ENCODE data around the gene ID1.
"Not testable (repeated sequence)": the region's sequence is repeated elsewhere in the genome, so short reads cannot be mapped to it uniquely, and the experiment has no call there.

ID1 gene

DNA sequence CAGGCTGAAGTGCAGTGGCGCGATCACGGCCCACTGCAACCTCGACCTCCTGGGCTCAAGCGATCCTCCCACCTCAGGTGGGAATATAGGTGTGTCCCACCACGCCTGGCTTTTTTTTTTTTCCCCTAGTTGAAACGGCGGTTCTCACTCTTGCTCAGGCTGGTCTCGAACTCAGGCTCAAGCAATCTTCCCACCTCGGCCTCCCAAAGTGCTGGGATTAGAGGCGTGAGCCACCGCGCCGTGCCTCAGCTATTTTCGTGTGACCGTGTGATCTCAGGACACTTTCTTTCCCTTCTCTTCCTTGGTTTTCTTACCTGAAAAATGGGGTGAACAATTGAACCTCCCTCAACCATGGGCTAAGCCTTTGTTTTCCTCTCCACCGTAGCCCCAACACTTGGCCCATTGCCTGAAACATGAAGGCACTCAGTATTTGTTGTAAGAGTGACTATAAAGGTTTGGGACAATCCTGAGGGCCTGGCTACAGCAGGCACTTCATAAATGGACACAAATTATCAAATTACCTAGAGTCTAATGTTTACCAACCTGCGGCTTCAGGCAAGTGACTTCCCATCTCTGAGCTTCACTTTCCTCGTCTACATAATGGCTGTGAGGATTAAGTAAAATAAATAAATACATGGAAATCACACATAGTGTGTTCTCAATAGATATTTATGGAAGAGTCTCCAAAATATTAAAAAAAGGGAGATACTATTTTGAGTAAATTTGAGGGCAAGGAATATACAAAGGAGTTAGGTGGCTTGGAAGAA lies 31.4 kb upstream of the ID1 start:
- DNase-seq, result no peak

- not testable (repeated sequence) for DNase-seq
Observed at GRCh38 chr20:31574986-31575385, 30.1 kb upstream of the ID1 start.

DNA sequence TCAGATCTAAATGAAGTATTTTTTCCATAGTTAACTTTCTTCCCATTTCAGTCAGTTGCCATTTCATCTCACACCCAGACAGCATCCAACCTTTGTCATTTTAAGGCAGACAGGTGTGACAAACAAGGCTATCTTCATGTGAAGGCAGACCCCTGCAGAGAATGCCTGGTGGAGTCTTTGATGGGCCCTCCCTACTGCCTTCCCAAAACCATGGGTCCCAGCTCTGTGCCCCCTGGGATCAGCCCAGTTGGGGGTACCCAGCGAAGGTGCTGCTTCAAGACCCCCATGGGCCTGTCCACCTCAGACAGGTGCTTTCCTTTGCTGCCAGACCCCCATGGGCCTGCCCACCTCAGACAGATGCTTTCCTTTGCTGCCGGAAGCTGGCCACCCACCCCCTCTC lies 28.3 kb upstream of the ID1 start:
- no peak for DNase-seq

GRCh38 chr20:31577194-31577593 lies 27.9 kb upstream of the ID1 start:
- DNase-seq, result no peak

DNA sequence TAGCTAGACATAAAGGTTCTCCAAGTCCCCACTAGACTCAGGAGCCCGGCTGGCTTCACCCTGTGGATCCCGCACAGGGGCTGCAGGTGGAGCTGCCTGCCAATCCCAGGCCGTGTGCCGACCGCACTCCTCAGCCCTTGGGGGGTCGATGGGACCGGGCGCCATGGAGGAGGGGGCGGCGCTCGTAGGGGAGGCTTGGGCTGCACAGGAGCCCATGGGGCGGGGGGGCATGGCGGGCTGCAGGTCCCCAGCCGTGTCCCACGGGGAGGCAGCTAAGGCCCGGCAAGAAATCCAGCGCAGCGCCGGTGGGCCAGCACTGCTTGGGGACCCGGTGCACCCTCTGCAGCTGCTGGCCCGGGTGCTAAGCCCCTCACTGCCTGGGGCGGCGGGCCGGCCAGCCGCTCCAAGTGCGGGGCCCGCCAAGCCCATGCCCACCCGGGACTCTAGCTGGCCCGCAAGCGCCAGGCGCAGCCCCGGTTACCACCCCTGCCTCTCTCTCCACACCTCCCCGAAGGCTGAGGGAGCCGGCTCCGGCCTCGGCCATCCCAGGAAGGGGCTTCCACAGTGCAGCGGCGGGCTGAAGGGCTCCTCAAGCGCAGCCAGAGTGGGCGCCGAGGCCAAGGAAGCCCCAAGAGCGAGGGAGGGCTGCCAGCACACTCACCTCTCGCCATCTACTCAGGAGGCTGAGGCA lies 26.5 kb upstream of the ID1 start:
- DNase-seq, result no peak

- no peak for DNase-seq
Observed at GRCh38 chr20:31579245-31579644, 25.8 kb upstream of the ID1 start.

DNA sequence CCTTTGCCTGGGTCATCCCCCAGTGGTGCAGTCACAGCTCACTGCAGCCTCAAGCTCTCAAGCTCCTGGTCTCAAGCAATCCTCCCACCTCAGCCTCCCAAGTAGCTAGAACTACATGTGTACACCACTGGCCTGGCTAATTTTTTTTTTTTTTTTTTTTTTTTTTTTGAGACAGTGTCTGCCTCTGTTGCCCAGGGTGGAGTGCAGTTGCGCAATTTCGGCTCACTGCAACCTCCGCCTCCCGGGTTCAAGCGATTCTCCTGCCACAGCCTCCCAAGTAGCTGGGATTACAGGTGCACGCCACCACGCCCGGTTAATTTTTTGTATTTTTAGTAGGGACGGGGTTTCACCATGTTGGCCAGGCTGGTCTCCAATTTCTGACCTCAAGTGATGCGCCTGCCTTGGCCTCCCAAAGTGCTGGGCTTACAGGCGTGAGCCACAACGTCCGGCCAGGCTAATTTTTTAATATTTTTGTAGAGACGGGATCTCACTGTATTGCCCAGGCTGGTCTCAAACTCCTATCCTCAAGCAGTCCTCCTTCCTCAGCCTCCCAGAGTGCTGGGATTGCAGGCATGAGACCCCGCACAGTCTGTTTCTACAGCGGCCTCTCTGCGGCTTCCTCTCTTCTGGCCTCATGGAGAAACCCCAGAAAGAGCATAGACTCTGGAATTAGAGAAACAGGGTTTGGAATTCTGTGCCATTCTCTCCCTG lies 25.0 kb upstream of the ID1 start:
- not testable (repeated sequence) for DNase-seq

GRCh38 chr20:31580706-31581105 lies 24.4 kb upstream of the ID1 start:
- DNase-seq, result no peak

DNA sequence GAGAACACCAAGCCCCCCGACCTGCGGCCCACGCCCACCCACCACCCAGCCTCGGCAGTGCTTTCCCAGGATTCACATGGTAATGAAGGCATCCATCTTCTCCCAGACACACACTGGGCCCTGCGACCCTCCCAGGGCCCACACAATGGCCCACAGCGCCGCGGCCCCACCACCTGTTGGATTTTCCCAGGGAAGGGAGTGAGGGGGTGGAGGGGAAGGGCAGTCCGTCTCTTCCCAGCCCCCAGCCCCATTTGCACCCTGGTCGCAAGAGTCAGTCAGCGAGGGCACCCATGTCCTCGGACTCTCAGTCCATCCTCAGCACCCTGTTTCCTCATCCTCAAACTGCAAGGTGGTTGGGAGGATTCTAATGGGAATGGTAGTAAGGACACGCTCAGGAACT lies 23.7 kb upstream of the ID1 start:
- no peak for DNase-seq

GRCh38 chr20:31587545-31588389 lies 17.3 kb upstream of the ID1 start:
- DNase-seq, result no peak

DNA sequence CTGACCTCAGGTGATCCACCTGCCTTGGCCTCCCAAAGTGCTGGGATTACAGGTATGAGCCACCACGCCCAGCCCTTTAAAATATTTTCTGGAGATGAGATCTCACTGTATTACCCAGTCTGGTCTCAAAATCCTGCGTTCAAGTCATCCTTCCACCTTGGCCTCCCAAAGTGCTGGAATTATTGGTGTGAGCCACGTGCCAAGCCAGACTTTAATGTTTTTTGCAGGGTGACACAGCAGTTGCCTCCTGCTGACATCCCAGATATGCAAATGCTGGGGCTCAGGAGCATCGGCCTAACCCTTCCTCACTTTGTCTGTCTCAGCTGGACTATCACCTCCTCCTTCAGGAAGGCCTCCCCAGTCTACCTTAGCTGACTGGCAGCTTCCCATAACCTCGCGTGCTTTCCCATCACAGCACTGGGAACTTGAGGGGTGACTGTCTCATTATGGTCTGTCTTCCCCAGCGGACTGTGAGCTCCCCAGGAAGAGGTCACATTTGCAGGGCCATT lies 14.3 kb upstream of the ID1 start:
- DNase-seq, result no peak

DNA sequence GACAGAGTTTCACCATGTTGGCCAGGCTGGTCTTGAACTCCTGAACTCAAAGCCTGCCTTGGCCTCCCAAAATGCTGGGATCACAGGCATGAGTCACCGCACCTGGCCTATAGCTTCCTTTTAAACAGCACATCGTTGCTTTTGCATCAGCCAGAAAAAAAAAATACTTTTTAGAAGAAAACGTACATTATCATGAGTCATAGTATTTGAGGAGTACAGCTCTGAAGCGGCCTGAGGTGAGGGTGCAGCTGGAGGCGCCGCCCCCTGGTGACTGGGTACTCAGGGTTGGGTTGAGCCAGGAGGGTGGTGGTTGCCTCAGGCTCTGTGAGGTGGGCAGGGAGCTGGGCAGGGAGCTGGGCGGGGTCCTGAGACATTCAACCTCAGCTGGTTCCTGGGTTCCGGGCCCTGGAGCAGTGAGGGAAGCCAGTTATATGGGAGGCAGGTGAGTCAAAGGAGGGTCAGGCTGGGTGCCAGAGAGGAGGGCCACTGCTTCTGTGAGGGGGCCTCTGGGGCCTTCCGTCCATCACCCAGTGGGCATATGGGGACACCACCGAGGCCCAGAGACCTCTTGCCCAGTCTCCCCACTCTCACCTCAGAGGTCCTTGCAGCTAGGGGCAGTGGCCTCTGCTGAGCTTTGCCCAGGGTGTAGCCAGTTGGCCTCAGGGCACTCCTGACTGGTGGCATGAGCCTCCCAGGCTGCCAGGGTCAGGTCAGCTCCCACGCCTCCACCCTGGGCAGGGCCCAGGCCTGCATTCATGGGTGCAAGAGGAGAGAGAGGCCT lies 11.7 kb upstream of the ID1 start:
- DNase-seq, result no peak

GRCh38 chr20:31594002-31594557 lies 11.0 kb upstream of the ID1 start:
- no peak for DNase-seq

DNA sequence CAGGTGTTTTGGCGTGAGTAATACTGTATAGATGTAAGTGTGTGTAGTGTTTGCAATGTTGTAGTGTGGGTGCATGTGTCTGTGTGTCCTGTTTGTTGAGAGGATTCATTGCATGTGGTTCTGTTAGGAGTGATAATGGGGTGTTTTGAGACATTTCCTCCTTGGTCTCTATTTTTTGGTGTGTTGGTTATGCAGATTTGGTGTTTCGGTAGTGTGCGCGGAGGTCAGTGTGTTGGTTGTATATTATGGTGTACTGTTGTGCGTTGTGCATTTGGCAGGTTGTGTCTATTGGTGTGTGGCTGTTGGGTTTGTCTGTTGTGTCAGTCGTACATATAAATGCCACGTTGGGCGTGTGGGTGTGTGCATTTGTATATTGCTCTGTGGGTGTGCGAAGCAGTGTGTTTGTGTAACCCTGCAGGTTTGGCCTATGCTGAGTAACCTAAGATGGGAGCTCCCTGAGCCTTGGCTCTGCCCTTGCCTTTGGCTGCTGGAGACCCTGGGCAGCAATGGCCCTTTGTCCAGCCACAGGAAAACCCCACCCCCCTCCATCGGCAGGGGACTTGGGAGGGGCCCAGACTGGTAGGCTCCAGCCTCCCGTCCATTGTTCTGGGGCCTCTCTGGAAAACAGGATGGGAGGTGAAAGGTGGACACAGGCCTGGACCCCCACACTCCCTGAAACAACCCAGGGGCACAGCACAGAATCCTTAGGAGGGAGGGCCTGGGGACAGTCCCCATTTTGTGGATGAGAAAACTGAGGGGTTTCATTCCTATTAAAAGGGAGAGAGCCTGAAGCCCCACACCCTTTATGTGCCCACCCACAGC lies 10.3 kb upstream of the ID1 start:
- no peak for DNase-seq

DNA sequence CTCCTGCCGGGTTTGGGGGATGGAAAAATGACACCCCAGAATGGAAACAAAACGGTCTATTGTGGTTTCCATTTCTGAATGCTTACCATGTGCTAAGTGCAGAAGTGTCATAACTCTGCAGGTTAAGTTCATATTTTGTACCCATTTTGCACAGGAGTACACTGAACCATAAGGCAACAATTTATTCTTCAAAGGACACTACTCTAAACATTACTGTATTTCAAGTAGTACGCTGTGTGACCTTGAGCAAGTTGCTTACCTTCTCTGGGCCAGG lies 9.8 kb upstream of the ID1 start:
- DNase-seq, result no peak

GRCh38 chr20:31595654-31596411 lies 9.3 kb upstream of the ID1 start:
- DNase-seq, result no peak

DNA sequence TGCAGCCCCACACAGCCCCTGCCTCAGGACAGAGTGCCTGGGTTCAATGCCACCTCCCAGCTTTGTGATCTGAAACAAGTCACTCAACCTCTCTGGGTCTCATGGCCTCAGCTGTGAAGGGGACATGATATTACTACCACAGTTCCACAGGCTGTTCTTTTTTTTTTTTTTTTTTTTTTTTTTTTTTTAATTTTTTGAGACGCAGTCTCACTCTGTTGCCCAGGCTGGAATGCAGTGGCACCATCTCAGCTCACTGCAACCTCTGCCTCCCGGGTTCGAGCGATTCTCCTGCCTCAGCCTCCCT lies 8.7 kb upstream of the ID1 start:
- DNase-seq, result not testable (repeated sequence)

DNA sequence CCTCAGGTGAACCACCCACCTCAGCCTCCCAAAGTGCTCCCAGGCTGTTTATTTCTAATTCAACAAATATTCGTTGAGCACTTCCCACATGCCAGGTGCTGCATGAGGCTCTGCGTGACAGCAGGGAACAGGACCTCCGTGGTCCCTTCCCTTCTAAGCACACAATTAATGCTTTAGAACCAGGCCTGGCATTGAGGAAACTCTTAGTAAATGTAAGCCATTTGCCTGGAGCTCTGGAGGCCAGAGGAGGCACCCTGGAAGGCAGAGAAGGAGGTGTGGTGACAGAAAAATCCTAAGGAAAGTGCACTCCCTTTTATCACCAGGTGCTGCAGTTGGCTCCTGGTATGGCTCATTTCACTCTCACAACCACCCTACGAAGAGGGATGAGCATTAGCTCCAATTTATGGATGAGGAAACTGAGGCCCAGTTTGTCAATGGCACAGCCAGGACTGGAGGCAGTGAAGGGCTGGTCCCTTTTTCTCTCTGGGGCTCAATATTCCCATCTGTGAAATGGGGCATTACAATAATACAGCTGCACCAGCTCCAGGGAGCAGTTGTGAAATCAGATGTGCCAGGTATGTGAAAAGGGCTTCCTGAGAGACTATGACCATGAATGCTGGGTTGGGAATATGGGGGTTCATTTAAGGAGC lies 8.1 kb upstream of the ID1 start:
- DNase-seq, result no peak

DNA sequence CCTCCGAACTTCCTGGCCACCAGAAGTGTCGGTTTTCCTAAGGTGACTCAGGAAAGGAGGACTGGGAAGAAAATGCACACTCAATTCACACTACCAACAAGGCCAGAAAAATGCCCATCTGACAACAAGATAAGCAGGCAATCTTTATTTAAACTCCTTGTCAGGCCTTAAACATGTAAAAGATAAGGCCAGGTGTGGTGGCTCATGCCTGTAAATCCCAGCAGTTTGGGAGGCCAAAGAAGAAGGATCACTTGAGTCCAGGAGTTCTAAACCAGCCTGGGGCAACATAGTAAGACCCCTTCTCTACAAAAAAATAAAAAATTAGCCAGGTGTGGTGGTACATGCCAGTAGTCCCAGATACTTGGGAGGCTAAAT lies 7.6 kb upstream of the ID1 start:
- no peak for DNase-seq

- DNase-seq, result no peak
Observed at GRCh38 chr20:31602431-31602778, 2.7 kb upstream of the ID1 start.
